H1 (cell line): Measurements from ENCODE around the gene ZFYVE21. TPM values are rescaled to one million over a fixed set of nuclear protein-coding genes. Genes with fewer than 3 reads are reported as not detected.

Source experiments
- CTCF ChIA-PET: fragments of 300-600 bp; sonication (Branson Sonifier 250); formaldehyde crosslinking; loops from one replicate; lab custom pipeline; 2021; ENCODE audit not compliant: partially characterized antibody; lab: Charles Lee
- POLR2A ChIA-PET: fragments of 300-600 bp; sonication (Branson Sonifier 250); formaldehyde crosslinking; loops from one replicate; lab custom pipeline; 2021; ENCODE audit warnings: inconsistent platforms; ENCODE audit not compliant: partially characterized antibody; lab: Charles Lee
- DNase-seq, 2 experiments: peaks; one replicate each; pipeline versions ENCODE4 v3.0.0 to v3.0.0-alpha.2; 2010 to 2022; ENCODE audit warnings: low spot score in 2 of 2, low read depth in 1 of 2, mixed read lengths in 1 of 2
- FAIRE-seq: peaks from 2 replicates; lab custom pipeline; 2011; peaks lifted over from hg19 to GRCh38; lab: Jason Lieb, UNC
- H2AFZ ChIP-seq: 2 replicates; pipeline ENCODE4 v1.8.1; 2012; ENCODE audit warnings: low read length, inconsistent platforms
- H2AK5ac ChIP-seq: 2 replicates; pipeline ENCODE4 v1.6.1; 2013; ENCODE audit warnings: low read depth, low read length
- H2BK120ac ChIP-seq: replicated peaks from 2 replicates; pipeline ENCODE3; 2013; ENCODE audit warnings: low read depth, low read length, inconsistent platforms
- H2BK12ac ChIP-seq: 2 replicates; pipeline ENCODE4 v1.6.1; 2013; ENCODE audit warnings: low read depth, low read length
- H2BK15ac ChIP-seq: 2 replicates; pipeline ENCODE4 v1.6.1; 2013; ENCODE audit warnings: low read length
- H2BK20ac ChIP-seq: 2 replicates; pipeline ENCODE4 v1.6.1; 2013; ENCODE audit warnings: low read length
- H2BK5ac ChIP-seq: 2 replicates; pipeline ENCODE4 v1.6.1; 2013; ENCODE audit warnings: low read depth, low read length
- H3K14ac ChIP-seq: 2 replicates; pipeline ENCODE4 v1.6.1; 2013; ENCODE audit warnings: inconsistent platforms; ENCODE audit not compliant: insufficient read length
- H3K18ac ChIP-seq: 2 replicates; pipeline ENCODE4 v1.6.1; 2013; ENCODE audit warnings: low read length; ENCODE audit errors: extremely low read depth
- H3K23ac ChIP-seq: 2 replicates; pipeline ENCODE4 v1.6.1; 2013; ENCODE audit warnings: inconsistent platforms; ENCODE audit not compliant: insufficient read length
- H3K23me2 ChIP-seq: 2 replicates; pipeline ENCODE4 v1.6.1; 2013; ENCODE audit warnings: low read depth, low read length
- H3K27ac ChIP-seq: 2 replicates; pipeline ENCODE4 v1.6.1; 2011; ENCODE audit warnings: low read depth, low read length, inconsistent platforms
- H3K27me3 ChIP-seq, 4 experiments: replicated peaks in 1 of 4; 1 replicate in 1 of 4; 2 replicates in 3 of 4; pipeline versions ENCODE4 v1.6.1 to v1.8.1; 2011 to 2013; ENCODE audit warnings: low read length in 3 of 4, mild to moderate bottlenecking in 3 of 4, inconsistent platforms in 2 of 4, mixed read lengths in 2 of 4, moderate library complexity in 1 of 4; ENCODE audit not compliant: control insufficient read depth in 3 of 4, insufficient read depth in 3 of 4; ENCODE audit errors: extremely low read depth in 1 of 4
- H3K36me3 ChIP-seq, 4 experiments: 2 replicates each; pipeline versions ENCODE4 v1.6.1 to v1.8.1; 2011 to 2013; ENCODE audit warnings: mild to moderate bottlenecking in 4 of 4, low read length in 3 of 4, moderate library complexity in 2 of 4, control low read depth in 1 of 4, inconsistent platforms in 1 of 4; ENCODE audit not compliant: insufficient read depth in 4 of 4, control insufficient read depth in 2 of 4
- H3K4ac ChIP-seq: replicated peaks from 2 replicates; pipeline ENCODE3; 2013; ENCODE audit warnings: low read length, low read depth, mixed read lengths, inconsistent platforms; ENCODE audit not compliant: insufficient read length
- H3K4me1 ChIP-seq, 4 experiments: replicated peaks in 1 of 4; 1 replicate in 1 of 4; 2 replicates in 3 of 4; pipeline versions ENCODE4 v1.6.1 to v1.8.1; 2011 to 2013; ENCODE audit warnings: low read length in 3 of 4, inconsistent platforms in 2 of 4, mixed read lengths in 1 of 4; ENCODE audit not compliant: insufficient read depth in 4 of 4, control insufficient read depth in 3 of 4
- H3K4me2 ChIP-seq, 2 experiments: 2 replicates each; pipeline versions ENCODE4 v1.6.1 to v1.8.1; 2011 to 2013; ENCODE audit warnings: low read depth in 2 of 2, low read length in 2 of 2, control low read depth in 1 of 2, inconsistent platforms in 1 of 2, mild to moderate bottlenecking in 1 of 2; ENCODE audit not compliant: insufficient read depth in 1 of 2
- H3K4me3 ChIP-seq, 4 experiments: fragments of 200-600, 300-600 bp in 1 of 4; sonication (generic), shearing (Covaris generic), sonication (Bioruptor Twin) in 1 of 4; 2 replicates each; pipeline versions ENCODE4 v1.5.1 to v1.8.1; 2011 to 2016; ENCODE audit warnings: low read length in 4 of 4, low read depth in 3 of 4, control low read depth in 2 of 4, inconsistent platforms in 2 of 4, mild to moderate bottlenecking in 2 of 4, mixed read lengths in 1 of 4, moderate library complexity in 1 of 4; ENCODE audit not compliant: insufficient read depth in 2 of 4; ENCODE audit errors: extremely low read depth in 1 of 4
- H3K56ac ChIP-seq: replicated peaks from 2 replicates; pipeline ENCODE3; 2013; ENCODE audit warnings: low read depth, mild to moderate bottlenecking, mixed read lengths, low read length, inconsistent platforms; ENCODE audit not compliant: insufficient read length
- H3K79me1 ChIP-seq: 2 replicates; pipeline ENCODE4 v1.6.1; 2013; ENCODE audit warnings: low read depth, low read length, control low read depth
- H3K79me2 ChIP-seq, 2 experiments: 2 replicates each; pipeline versions ENCODE4 v1.6.1 to v1.8.1; 2012 to 2013; ENCODE audit warnings: low read length in 2 of 2, mild to moderate bottlenecking in 2 of 2, inconsistent platforms in 1 of 2; ENCODE audit not compliant: insufficient read depth in 2 of 2, control insufficient read depth in 1 of 2
- H3K9ac ChIP-seq, 4 experiments: replicated peaks in 1 of 4; 1 replicate in 1 of 4; 2 replicates in 3 of 4; pipeline versions ENCODE4 v1.6.1 to v1.8.1; 2011 to 2013; ENCODE audit warnings: low read depth in 3 of 4, low read length in 3 of 4, control low read depth in 2 of 4, mild to moderate bottlenecking in 2 of 4, moderate library complexity in 2 of 4, inconsistent platforms in 1 of 4; ENCODE audit errors: extremely low read depth in 1 of 4
- H3K9me3 ChIP-seq, 2 experiments: 2 replicates each; pipeline versions ENCODE4 v1.6.1 to v1.8.1; 2012 to 2013; ENCODE audit warnings: mild to moderate bottlenecking in 2 of 2, moderate library complexity in 2 of 2, control low read depth in 1 of 2, inconsistent platforms in 1 of 2, low read depth in 1 of 2, low read length in 1 of 2, mixed read lengths in 1 of 2; ENCODE audit not compliant: insufficient read depth in 2 of 2
- H4K20me1 ChIP-seq, 2 experiments: replicated peaks in 1 of 2; 2 replicates each; pipeline versions ENCODE3 to v1.8.1; 2011 to 2013; ENCODE audit warnings: inconsistent platforms in 2 of 2, low read length in 2 of 2, mild to moderate bottlenecking in 1 of 2; ENCODE audit not compliant: insufficient read depth in 2 of 2, control insufficient read depth in 1 of 2
- H4K5ac ChIP-seq: 2 replicates; pipeline ENCODE4 v1.6.1; 2013; ENCODE audit warnings: low read length, low read depth, mixed read lengths, inconsistent platforms; ENCODE audit not compliant: insufficient read length
- H4K8ac ChIP-seq: 2 replicates; pipeline ENCODE4 v1.8.0; 2013; ENCODE audit warnings: mild to moderate bottlenecking, moderate library complexity, low read length, inconsistent platforms; ENCODE audit not compliant: insufficient read depth; ENCODE audit errors: extremely low read depth
- H4K91ac ChIP-seq: replicated peaks from 2 replicates; pipeline ENCODE3; 2013; ENCODE audit warnings: low read length, mixed read lengths, inconsistent platforms; ENCODE audit not compliant: insufficient read length
- BACH1 ChIP-seq: IDR thresholded peaks from 2 replicates; pipeline ENCODE4 v1.6.1; 2012; ENCODE audit warnings: low read length, improper control_type of control experiment
- EP300 ChIP-seq, 2 experiments: IDR thresholded peaks; 1 replicate in 1 of 2; 2 replicates in 1 of 2; pipeline ENCODE4 v1.6.1; 2011 to 2012; ENCODE audit warnings: low read depth in 2 of 2, low read length in 2 of 2, mild to moderate bottlenecking in 2 of 2, borderline replicate concordance in 1 of 2, inconsistent platforms in 1 of 2, moderate library complexity in 1 of 2
- EZH2 ChIP-seq: fragments of 200-600 bp; sonication (generic); IDR thresholded peaks from 2 replicates; pipeline ENCODE4 v1.7.1; 2012; ENCODE audit warnings: low read depth, mild to moderate bottlenecking, moderate library complexity, low read length, inconsistent platforms; ENCODE audit not compliant: severe bottlenecking
- GABPA ChIP-seq: IDR thresholded peaks from 2 replicates; pipeline ENCODE4 v1.6.1; 2011; ENCODE audit warnings: mild to moderate bottlenecking, low read length, moderate library complexity, borderline replicate concordance; ENCODE audit not compliant: insufficient read depth
- MAFK ChIP-seq: IDR thresholded peaks from 2 replicates; pipeline ENCODE4 v1.6.1; 2012; ENCODE audit warnings: low read depth, mild to moderate bottlenecking, improper control_type of control experiment, low read length
- NRF1 ChIP-seq: IDR thresholded peaks from 2 replicates; pipeline ENCODE4 v1.6.1; 2011; ENCODE audit warnings: mild to moderate bottlenecking, low read depth, low read length, improper control_type of control experiment
- PHF8 ChIP-seq: fragments of 200-600 bp; sonication (generic); conservative IDR thresholded peaks from 2 replicates; pipeline ENCODE4 v1.7.1; 2012; ENCODE audit warnings: low read depth, mild to moderate bottlenecking, inconsistent platforms, low read length, moderate library complexity
- RXRA ChIP-seq: IDR thresholded peaks from 2 replicates; pipeline ENCODE4 v1.6.1; 2011; ENCODE audit warnings: low read depth, mild to moderate bottlenecking, low read length, moderate library complexity; ENCODE audit not compliant: insufficient read depth
- SIX5 ChIP-seq: IDR thresholded peaks from 2 replicates; pipeline ENCODE4 v1.6.1; 2011; ENCODE audit warnings: mild to moderate bottlenecking, low read depth, low read length
- TAF1 ChIP-seq: IDR thresholded peaks from 2 replicates; pipeline ENCODE4 v1.6.1; 2011; ENCODE audit warnings: mild to moderate bottlenecking, low read depth, low read length
- WGBS, 2 experiments: shearing (Covaris generic) in 1 of 2; methylation state at CpG; one replicate each; pipeline versions ENCODE4 v1.1.6 to v1.1.7; 2013 to 2015; ENCODE audit warnings: low lambda C conversion rate in 2 of 2, mixed read lengths in 2 of 2, inconsistent platforms in 1 of 2, low coverage in 1 of 2, missing lambda C conversion rate in 1 of 2; ENCODE audit not compliant: insufficient replicate concordance in 2 of 2, insufficient coverage in 1 of 2, insufficient read length in 1 of 2; ENCODE audit errors: extremely low coverage in 1 of 2, missing lambda C conversion rate in 1 of 2; 5-methylcytosine and 5-hydroxymethylcytosine counted together
- polyA plus RNA-seq, 7 experiments: library from polyadenylated mRNA; depleted of rRNA in 3 of 7; stranded (reverse) in 5 of 7; unstranded in 2 of 7; fragments of >200 nt in 5 of 7; fragments of 200-250 nt in 2 of 7; gene quantifications; 1 replicate in 5 of 7; 2 replicates in 1 of 7; 4 replicates in 1 of 7; pipeline versions ENCODE4 v1.2.1 to v1.2.3, GENCODE V29; 2011 to 2013; ENCODE audit warnings: missing spikeins in 2 of 7, mixed read lengths in 2 of 7
- total RNA-seq: library from RNA; stranded (reverse); fragmentation: NEBNext Ultra II Directional; extraction: Animal tissue kit (Norgen Biotek cat#: 25700); gene quantifications from 2 replicates; pipeline ENCODE4 v1.2.1, GENCODE V29; 2021
- TF ChIP-seq, protein P1 (sequence below): IDR thresholded peaks from 2 replicates; pipeline ENCODE4 v1.6.1; 2012; ENCODE audit warnings: inconsistent platforms

The ZFYVE21 gene
- total and polyA plus RNA-seq, 2 of the 8 experiments (the other 6 are each of a cell fraction or from before 2014, with no cell fraction given), result 53.4 to 127 TPM

DNA sequence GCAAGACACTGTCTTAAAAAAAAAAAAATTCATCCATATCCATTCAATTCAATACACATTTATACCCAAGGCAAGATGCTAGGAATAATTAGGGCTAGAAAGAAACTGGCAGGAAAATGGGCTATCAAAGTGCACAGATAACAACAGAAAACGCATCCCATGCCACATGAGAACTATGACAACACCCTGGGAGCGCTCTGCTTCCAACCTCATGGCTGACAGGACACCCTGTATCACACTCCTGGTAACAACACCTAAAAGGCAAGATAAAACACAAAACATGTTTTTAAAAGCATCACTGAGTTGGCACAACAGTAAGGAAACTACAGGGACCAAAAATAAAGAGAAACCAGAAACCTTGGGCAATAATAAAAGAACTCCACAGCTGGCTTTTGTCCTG, 54.9 kb downstream of the ZFYVE21 start:
- DNase-seq, result no peak
- Histone ChIP-seq H2BK120ac (no peak overlapping the region), H2BK15ac (no peak overlapping the region), H3K18ac (no peak overlapping the region), H2AK5ac (no peak overlapping the region), H2BK5ac (no peak overlapping the region), H3K4me3 (no peak overlapping the region), H3K27me3 (no peaks in the 10 kb centered on the region), H3K56ac (no peak overlapping the region), H3K4me2 (no peak overlapping the region), H4K91ac (no peak overlapping the region), H2AFZ (no peak overlapping the region), H3K14ac (no peak overlapping the region), H3K9ac (no peak overlapping the region), H3K4me1 (no peaks in the 10 kb centered on the region), H2BK20ac (no peak overlapping the region), H4K5ac (no peak overlapping the region), H3K23me2 (no peaks in the 10 kb centered on the region), H3K79me1 (no peaks in the 10 kb centered on the region), H4K20me1 (no peaks in the 10 kb centered on the region), H4K8ac (no peak overlapping the region), H3K27ac (no peak overlapping the region), H3K9me3 (no peaks in the 10 kb centered on the region), H2BK12ac (no peak overlapping the region), H3K79me2 (no peaks in the 10 kb centered on the region), H3K4ac (no peak overlapping the region), H3K23ac (no peak overlapping the region), H3K36me3 (no peaks in the 10 kb centered on the region)
- ChIA-PET CTCF (interaction anchor here (0.6 to 2.4 kb wide), 11 partner anchors 13 to 1181 kb away, joined by 3 to 10 read pairs (median 3); no protein-coding TSS in a partner anchor), POLR2A (no interaction called here)
- peak; percentile 69 for FAIRE-seq
- WGBS, 2 experiments, result 90% methylated on average over 2 of the region's 2 CpGs; no CpG with 5 or more reads in 1 of the 2 experiments
- TF ChIP-seq SIX5 (no peak), TAF1 (no peak), MAFK (no peak), NRF1 (no peak), RXRA (no peak), BACH1 (no peak), GABPA (no peak), PHF8 (no peak), EP300 (IDR thresholded peaks at IDR 0.05; ENCODE audit: borderline replicate concordance in 1 of 2, low read depth in 2 of 2, low read length in 2 of 2) (no peak), EZH2 (no peak)
- TF ChIP-seq, protein P1, sequence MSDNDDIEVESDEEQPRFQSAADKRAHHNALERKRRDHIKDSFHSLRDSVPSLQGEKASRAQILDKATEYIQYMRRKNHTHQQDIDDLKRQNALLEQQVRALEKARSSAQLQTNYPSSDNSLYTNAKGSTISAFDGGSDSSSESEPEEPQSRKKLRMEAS, result no peak
